ENCODE measurements around the gene AK9.

The AK9 gene

DNA sequence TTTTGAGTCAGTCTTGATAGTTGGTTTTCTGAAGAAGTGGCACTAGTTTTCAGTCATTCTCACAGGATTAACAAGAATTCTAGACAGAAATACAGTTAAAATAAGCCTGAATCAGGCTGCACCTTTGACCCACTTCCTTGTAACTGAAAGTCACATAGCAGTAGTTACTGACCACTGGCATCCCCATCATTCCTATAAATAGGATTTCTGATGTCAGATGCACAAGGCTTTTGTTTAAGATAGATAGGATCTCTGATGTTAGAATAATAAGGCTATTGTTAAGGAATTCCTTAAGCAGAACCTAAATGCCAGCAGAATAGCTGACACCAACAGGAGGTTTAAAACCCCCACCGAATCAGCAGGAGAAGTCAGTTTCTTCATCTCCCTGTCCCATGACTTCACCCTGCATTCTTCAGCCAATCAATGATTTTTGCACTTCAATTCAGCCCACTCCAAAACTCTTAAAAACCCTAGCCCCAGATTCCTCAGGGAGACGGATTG, 177.4 kb downstream of the AK9 start:
- DNase-seq (ENCODE audit: low read depth in 2 of 3, low spot score in 1 of 3), result no peak

DNA sequence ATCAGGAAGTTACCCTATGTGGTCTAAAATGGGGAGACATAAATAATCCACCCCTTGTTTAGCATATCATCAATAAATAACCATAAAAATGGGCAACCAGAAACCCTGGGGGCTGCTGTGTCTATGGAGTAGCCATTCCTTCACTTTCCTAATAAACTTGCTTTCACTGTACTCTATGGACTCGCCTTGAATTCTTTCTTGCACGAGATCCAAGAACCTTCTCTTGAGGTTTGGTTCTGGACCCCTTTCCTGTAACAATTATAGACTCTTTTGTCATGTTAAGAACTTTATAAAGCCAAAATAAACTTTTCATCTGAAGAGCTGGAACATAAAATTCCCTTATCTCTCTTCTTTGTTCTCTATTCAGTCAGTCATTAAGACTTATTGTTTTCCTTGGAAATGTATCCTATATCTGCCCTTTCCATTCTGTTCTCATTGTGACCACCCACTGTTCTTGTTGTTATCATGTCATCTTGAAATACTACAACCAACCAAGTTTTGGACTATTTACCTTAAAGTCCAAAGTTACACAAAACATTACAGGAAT, 178.7 kb downstream of the AK9 start:
- no peak for DNase-seq (ENCODE audit: low read depth in 2 of 3, low spot score in 1 of 3)

DNA sequence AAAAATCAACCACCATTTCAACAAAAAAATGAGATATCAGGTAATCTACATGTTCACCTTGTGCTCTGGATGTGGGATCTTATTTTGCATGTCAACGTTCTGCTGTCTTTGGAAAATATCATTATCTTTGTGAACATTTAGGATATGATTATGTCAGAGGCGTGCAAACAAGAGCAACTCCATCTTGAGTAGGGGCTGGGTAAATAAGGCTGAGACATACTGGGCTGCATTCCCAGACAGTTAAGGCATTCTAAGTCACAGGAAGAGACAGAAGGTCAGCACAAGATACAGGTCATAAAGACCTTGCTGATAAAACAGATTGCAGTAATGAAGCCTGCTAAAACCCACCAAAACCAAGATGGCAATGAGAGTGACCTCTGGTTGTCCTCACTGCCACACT, 179.2 kb downstream of the AK9 start:
- no peak for DNase-seq (ENCODE audit: low read depth in 2 of 3, low spot score in 1 of 3)

DNA sequence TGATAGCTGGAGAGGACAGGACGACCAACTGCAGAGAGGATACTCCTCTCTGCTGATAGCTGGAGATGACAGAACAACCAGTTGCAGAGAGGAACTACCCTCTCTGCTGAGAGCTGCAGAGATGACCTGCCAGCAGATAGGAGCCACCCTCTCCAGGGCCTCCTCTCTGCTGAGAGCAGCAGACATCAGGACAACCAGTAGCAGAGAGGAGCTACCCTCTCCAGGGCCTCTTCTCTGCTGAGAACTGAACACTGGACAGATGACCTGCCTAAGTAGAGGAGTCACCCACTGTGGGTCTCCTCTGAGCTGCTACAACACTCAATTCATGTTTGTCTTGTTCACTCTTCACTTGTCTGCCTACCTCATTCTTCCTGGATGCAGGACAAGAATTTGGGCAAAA, 180.6 kb downstream of the AK9 start:
- no peak for DNase-seq (ENCODE audit: low read depth in 2 of 3, low spot score in 1 of 3)

DNA sequence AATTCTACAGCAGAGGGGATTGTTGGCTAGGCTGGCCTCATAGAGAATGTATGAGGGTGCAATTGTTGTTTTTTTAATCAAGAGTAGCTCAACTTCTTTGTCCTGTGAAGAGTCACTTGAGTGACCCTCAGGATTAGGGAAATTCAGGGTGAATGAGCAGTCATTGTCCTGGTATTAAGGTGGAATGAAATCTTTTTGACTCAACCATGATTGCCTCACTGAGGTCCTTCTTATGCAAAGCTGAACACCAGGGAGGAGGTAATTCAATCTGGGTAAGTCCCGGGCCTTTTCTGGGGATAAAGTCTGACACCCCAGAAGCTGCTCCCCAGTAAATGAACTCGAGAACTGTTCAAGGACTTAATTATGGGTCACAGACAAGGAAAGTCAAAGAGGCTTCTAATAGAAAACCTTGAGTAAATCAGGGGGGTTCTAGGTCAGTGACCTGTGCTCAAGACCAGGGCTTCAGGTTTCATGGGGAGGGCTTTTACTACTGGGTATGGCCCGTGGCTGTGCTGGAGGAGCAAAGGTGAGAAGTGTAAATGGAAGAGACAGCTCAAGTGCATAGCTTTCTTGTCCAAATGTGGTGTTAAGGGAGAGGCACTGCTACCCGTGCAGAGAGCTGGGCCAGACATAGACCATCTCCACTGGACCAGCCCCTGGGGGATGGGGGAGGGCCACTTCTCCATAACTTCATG, 182.7 kb downstream of the AK9 start:
- DNase-seq (ENCODE audit: low read depth in 2 of 3, low spot score in 1 of 3), result no peak

DNA sequence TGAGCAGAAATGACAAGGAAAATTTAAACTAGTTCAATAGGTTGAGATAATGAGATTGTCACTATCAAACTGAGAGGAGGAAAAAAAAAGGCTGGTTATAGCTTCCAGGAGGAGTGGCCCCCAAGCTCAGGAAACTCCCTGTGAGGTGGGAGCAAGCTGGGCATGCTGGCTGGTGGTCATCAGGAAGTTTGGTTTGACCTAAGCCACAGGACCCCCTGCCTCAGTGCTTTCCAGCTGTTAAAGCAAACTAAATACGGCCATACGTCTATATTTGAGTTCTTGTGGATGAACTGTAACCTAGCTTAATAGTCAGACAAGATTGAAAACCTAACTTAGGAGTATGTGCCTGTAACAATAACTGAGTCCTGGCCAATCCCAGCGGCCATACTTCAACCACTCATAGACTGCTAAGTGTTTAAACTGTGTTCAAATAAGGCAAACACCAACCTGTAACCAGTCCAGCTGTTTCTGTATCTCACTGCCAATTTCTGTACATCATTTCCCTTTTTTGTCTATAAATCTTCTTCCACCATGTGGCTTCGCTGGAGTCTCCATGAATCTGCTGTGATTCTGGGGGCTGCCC, 183.4 kb downstream of the AK9 start:
- no peak for DNase-seq (ENCODE audit: low read depth in 2 of 3, low spot score in 1 of 3)

DNA sequence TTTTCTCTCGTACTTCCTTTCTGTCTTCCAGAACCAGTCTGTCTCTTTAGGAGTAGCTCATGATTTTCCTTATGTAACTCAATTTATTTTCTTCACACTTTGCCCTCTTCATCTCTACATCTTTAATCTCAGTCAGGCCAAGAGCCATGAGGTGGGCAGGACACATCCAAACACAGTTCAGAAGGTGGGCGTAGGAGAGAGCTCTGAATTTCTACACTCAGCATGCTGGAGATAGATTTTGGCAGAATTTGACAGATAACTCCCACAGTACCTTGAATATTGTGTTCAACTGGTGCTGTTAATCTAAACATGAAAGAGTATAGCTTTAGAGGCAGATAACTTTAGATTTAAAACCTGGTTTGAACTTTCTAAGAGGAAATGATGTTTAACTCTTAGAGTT, 184.2 kb downstream of the AK9 start:
- no peak for DNase-seq (ENCODE audit: low read depth in 2 of 3, low spot score in 1 of 3)

DNA sequence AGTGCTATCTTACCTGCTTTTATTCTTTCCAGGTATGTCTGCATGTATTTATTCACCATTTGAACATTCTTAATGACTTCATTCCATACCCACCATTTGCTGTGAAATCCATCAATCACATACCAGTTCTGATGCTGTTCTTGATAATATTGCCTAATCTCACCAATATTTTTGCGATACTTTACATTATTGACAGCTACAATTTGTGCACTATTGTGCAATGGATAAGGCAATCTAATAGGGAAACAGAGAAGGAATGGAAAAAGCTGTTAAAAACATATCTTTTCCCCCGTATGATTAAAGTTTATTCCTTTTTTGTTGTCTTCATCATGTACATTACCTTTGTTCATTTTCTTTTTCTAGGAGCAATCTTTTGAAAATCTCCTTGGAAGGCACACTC, 184.7 kb downstream of the AK9 start:
- DNase-seq (ENCODE audit: low read depth in 2 of 3, low spot score in 1 of 3), result no peak

DNA sequence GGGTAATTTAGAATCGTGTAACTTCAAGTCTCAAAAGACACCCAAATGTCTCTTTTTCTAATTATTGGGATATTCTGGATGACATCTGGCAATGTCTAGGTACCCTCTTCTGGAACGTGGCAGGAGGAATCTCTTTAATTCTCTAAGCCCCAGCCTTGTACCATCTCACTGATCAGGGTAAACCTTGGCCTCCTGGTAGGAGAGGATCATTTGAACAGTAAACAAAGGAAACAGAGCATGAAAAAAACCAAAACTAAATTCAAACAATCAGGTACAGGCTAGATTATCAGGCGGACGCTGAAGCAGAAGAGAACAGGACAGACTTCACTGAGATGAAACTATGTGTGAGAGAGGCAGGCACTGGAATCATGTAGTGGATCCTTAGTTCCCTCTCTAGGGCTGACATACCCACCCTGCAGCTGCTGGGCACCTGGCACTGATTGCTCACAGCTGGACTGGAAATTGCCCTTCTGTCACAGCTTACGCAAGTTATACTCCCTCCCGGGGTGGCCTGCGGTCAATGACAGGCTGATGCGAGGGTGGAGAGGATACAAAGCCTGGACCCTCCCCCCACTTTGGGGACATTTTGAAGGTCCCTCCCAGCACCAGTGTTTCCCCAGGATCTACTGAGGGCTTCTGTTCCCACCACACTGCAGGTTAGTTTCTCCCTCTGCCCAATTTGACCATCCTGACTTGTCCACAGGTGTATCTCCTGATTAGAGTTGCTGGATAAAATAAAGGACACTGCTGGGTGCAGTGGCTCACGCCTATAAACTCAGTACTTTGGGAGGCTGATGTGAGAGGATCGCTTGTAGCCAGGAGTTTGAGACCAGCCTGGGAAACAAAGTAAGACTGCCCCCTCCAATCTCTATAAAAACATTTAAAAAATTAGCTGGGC, 187.4 kb downstream of the AK9 start:
- no peak for DNase-seq (ENCODE audit: low read depth in 2 of 3, low spot score in 1 of 3)

DNA sequence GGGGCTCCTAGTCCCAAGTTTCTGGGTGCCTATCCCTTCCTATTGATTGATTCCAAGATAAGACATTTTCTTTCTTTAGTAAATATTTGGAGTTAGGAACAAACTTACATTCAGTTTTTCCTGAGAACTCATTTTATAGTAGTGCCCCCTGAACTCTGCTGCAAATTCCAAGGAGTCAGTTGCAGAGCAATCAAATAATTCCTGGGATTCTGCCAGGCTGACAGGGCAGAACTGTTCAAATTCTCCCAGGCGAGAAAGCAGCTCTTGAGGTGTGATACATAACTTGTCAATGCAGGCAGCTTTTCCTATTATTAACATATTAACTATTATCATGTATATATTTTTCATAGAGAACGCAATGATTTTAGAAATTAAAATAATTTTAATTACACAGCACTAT, 192.1 kb downstream of the AK9 start:
- DNase-seq (ENCODE audit: low read depth in 2 of 3, low spot score in 1 of 3), result no peak

DNA sequence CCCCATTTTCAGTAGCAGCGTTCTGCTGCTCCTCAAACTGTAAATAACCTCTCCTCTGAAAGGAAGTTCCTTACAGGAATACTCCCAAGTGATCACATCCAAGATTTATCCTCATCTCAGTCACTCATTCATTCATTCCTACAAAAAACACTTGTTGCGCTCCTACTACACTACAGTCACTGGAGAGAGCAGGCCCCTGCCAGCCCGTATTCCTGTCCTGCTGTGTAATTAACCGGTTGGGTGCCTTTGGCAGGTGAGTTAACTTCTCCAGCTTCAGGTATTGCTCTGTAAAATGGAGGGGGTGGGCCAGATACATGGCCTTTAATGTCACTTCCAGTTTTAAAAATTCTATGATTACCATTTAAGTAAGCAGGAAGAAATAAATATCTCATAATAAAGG, 192.9 kb downstream of the AK9 start:
- DNase-seq (ENCODE audit: low read depth in 2 of 3, low spot score in 1 of 3), result no peak

DNA sequence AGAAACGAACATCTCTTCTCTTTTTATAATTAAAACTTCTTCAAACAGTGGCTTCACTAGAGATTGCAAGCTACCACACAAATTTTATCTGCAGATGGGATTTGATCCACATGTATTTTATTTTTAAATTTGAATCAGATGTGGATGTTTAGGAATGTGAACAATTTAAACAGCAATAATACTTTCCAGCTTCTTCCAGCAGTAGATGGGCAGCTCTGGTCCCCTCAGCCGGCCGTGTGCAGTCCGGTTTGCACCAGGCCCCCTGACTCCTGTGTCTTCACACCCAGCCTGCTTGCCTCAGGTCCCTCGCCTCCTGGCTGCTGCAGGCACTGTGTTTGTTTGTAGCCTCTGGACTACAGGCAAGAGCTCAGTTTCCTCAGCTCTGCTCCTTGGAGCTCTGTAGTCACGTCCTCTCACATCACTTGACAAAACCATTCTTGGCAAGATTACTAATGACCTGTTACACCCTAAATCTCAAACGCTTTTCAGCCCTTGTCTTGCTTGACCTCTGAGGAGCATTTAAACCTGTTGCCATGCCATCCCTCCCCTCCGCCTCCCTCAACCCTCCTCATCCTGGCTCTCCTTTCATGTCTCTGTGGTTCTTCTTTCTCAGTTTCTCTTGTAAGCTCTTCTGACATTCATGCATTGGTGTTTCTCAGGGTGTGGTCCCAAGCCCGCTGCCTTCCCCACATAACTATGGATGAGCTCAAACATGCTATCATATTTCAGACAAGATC, 194.8 kb downstream of the AK9 start:
- DNase-seq (ENCODE audit: low read depth in 2 of 3, low spot score in 1 of 3), result no peak

DNA sequence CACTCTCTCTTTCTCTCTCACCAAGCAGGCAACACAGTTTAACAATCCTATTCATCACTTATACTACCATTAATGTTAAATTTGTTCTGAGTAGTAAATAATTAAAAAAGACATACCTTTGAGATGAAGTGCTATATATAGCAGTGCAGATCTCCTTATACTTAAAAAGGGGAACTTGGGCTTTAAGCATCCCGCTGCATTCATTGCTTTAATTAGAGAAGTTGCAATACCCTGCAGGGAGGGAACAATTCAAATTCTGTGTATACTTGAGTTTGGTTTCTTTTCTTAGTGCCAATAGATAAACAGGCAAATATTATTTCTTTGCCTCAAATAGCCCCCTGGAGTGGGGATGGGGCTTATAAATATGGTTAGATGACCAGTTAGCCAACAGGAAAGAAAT, 197.1 kb downstream of the AK9 start:
- DNase-seq (ENCODE audit: low read depth in 2 of 3, low spot score in 1 of 3), result no peak

DNA sequence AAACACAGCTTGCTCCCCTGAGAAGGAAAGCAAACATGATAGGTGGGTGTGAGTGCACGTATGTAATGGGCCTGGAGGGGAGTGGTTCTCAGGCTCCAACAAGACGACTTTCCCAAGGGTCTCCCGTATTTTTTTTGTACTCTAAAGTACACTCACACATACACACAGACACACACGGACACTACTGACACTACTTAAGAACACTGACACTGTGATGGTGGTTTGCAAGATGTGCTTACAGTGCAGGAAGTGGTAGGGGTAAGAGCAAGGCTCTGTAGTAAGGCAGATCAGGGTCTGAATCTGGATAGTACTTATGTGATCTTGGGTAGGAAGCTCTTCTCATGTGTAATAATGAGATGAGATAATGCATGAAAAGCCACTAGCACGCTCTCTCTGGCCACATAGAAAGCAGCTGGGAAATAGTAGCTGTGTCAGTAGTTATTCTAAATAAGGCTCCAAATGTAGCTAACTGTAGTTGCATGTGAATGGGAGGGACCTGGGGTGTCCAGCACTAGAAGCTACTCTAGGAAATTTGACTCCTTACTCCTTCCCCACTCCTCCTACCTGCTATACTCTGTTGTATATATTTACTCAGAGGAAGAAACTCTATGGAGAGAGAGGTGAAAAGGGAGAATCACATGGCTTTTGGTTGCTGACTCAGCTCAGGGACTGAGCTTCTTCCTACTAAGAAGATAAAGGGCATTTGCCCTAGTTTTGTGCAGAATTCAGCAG, 199.6 kb downstream of the AK9 start:
- DNase-seq (ENCODE audit: low read depth in 2 of 3, low spot score in 1 of 3), result no peak

DNA sequence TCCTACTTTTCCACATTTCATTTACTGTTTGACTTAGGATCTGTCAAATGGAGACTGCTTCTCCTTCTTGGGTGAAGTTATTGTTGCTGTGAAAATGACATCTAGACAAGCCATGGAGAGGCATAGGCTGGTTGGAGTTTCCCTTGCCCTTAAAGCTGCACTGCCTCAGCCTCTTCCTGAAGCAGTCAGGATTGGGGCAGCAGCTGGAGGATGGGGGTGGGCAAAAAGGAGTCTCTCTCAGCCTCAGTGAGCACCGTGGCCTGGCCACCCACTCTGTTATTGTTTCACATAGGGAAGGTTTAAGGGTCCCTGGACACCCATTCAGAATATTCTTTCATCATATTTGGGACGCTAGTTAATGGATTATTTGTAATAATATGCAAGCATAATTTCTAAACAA, 200.3 kb downstream of the AK9 start:
- DNase-seq (ENCODE audit: low read depth in 2 of 3, low spot score in 1 of 3), result no peak

DNA sequence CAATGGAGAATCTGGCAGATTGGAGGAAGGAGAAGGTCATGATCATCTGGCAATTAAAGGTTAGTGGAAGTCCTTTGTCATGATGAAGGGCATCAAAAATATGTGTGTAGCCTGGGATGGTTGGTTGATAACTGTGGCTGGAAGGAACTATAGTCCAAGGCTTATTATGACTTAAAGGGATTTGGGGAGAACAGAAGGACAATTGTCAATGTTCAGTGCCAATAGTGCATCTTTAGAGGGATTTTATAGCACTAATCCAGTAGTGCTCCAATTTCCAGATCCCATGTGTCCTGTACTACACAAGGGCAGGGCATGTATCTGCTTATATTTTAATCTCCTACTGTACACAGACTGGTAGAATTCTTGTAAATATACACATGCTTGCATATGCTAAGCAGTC, 203.0 kb downstream of the AK9 start:
- DNase-seq (ENCODE audit: low read depth in 2 of 3, low spot score in 1 of 3), result no peak

DNA sequence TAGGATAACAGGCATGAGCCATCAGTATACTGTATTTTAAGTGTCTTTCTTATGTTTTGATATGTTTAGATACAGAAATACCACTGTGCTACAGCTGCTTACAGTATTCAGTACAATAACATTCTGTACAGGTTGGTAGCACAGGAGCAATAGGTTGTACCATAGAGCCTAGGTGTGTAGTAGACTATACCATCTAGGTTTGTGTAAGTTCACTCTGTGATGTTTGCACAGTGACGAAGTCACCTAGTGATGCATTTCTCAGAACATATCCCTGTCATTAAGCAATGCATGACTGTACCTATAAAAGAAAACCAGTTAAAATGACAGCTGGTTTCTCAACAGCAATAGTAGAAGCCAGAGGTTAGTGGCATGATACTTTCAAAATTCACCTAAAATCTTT, 204.9 kb downstream of the AK9 start:
- DNase-seq (ENCODE audit: low read depth in 2 of 3, low spot score in 1 of 3), result no peak

DNA sequence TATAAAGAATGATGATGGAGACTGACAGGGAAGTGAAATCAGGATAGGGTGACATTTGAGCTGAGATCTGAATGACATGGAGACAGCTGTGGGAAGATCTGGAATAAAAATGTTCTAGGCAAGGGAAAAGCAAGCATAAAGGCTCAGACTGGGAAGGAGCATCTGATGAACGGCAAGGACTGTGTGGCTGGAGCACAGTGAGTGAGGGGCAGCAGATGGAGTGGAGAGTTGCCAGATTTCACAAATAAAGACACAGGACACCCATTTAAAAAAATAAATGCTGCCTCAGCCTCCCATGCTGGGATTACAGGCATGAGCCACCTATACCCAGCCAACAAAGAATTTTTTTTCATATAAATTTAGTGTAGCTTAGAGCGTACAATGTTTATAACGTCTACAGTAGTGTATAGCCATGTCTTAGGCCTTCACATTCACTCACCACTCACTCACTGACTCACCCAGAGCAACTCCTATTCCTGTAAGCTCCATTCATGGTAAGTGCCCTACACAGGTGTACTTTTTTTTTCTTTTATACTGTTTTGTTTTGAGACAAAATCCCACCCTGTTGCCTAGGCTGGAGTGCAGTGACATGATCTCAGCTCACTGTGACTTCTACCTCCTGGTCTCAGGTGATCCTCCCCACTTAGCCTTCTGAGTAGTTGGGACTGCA, 205.6 kb downstream of the AK9 start:
- DNase-seq (ENCODE audit: low read depth in 2 of 3, low spot score in 1 of 3), result no peak

DNA sequence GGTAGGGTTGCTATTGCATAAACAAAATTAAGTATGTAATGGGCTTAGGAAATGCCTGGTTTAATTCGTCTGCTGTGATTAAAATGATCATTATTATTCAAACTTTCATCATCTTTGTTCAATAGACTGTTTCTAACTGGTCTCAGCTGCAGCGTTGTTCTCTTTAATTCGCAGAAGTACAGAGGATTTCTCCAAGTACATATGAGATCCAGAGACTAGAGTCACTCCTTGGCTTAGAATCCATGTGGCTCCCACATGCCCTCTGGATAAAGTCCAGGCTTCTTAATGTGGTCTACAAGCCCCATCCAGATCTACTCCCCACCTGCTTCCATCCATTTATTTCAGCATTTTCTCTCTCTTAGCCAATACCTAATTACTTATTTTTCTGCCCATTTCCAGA, 206.9 kb downstream of the AK9 start:
- no peak for DNase-seq (ENCODE audit: low read depth in 2 of 3, low spot score in 1 of 3)

DNA sequence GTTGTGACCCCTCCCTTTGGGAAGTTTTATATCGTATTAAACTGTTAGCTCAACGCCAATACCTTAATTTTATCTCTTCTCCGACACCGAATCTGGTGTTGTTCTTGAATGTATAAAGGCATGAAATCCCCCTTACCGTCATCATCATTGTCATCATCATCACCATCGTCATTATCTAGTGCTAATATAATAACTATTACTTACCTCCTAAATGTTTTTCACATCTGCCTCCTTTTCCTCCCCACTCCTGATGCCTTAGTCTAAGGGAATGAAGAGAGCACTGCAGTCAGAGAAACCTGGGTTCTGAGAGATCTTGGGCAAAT, 207.3 kb downstream of the AK9 start:
- DNase-seq (ENCODE audit: low read depth in 2 of 3, low spot score in 1 of 3), result no peak

Data from stimulated activated CD4-positive, alpha-beta T cell treated with anti-CD3 and anti-CD28 coated beads, Interleukin-12 subunit alpha, Interleukin-12 subunit beta, amount 100 ng/mL, for 48 hours (primary cell).